ENCODE measurements around the gene METTL1.
"Not testable (repeated sequence)": the region's sequence is repeated elsewhere in the genome, so short reads cannot be mapped to it uniquely, and the experiment has no call there.

The METTL1 gene

GRCh38 chr12:57724003-57724935, 47.6 kb downstream of the METTL1 start:
- DNase-seq (ENCODE audit: low read depth in 2 of 2), result no peak

GRCh38 chr12:57723630-57723962, 48.3 kb downstream of the METTL1 start:
- DNase-seq (ENCODE audit: low read depth in 2 of 2), result no peak

GRCh38 chr12:57722716-57723629, 48.9 kb downstream of the METTL1 start:
- DNase-seq (ENCODE audit: low read depth in 2 of 2), result no peak

GRCh38 chr12:57721846-57722608, 49.9 kb downstream of the METTL1 start:
- DNase-seq (ENCODE audit: low read depth in 2 of 2), result not testable (repeated sequence)

- DNase-seq (ENCODE audit: low read depth in 2 of 2), result no peak
These were observed 51.0 kb downstream of the METTL1 start for GRCh38 chr12:57720606-57721595.

- DNase-seq (ENCODE audit: low read depth in 2 of 2), result no peak
These were observed 51.9 kb downstream of the METTL1 start for GRCh38 chr12:57719777-57720605.

- DNase-seq (ENCODE audit: low read depth in 2 of 2), result no peak
These were observed 53.0 kb downstream of the METTL1 start for GRCh38 chr12:57718641-57719528.

Data from stimulated activated CD4-positive, alpha-beta T cell treated with anti-CD3 and anti-CD28 coated beads, Interleukin-1b, Interleukin-23, amount 100 ng/mL, for 4 hours (primary cell).